B cell (primary cell): Measurements from ENCODE around the gene NUCKS1. TPM values are rescaled to one million over a fixed set of nuclear protein-coding genes. Genes with fewer than 3 reads are reported as not detected.

ENCODE experiments used
- ATAC-seq: fragments of 200-7000 bp; cut with Tn5 transposase; one replicate; pipeline ENCODE4 v1.10.0; 2021; ENCODE audit warnings: low read depth, mild to moderate bottlenecking, moderate number of reproducible peaks, moderate library complexity
- CTCF ChIA-PET: fragments of 350-600 bp; sonication (Branson Sonifier 250); formaldehyde crosslinking; loops from one replicate; lab custom pipeline; 2021; ENCODE audit warnings: antibody characterized with exemption, inconsistent platforms; lab: Charles Lee
- POLR2A ChIA-PET: fragments of 350-600 bp; sonication (Branson Sonifier 250); formaldehyde crosslinking; loops from one replicate; lab custom pipeline; 2021; ENCODE audit warnings: antibody characterized with exemption; lab: Charles Lee
- DNase-seq: peaks from one replicate; pipeline ENCODE4 v3.0.0; 2013
- H2AFZ ChIP-seq: 2 replicates; pipeline ENCODE4 v1.6.1; 2012; ENCODE audit warnings: mild to moderate bottlenecking, low read depth, low read length; ENCODE audit not compliant: insufficient read depth, poor library complexity, severe bottlenecking
- H3K27ac ChIP-seq, 2 donors: 1 replicate in 1 of 2; 2 replicates in 1 of 2; pipeline ENCODE4 v1.5.1; 2012 to 2013; ENCODE audit warnings: low read length in 2 of 2, mild to moderate bottlenecking in 2 of 2, moderate library complexity in 1 of 2
- H3K27me3 ChIP-seq, 4 experiments: fragments of 200-600 bp in 1 of 4; sonication (generic) in 1 of 4; replicated peaks in 1 of 4; 1 replicate in 2 of 4; 2 replicates in 2 of 4; pipeline versions ENCODE4 v1.6.1 to v1.7.0; 2013 to 2016; ENCODE audit warnings: low read length in 3 of 4, mild to moderate bottlenecking in 2 of 4, mixed read lengths in 1 of 4, moderate library complexity in 1 of 4; ENCODE audit not compliant: insufficient read depth in 4 of 4, control insufficient read depth in 3 of 4; ENCODE audit errors: control extremely low read depth in 1 of 4
- H3K36me3 ChIP-seq, 2 experiments: replicated peaks in 1 of 2; 1 replicate in 1 of 2; 2 replicates in 1 of 2; pipeline versions ENCODE4 v1.6.1 to v1.7.1; 2013; ENCODE audit warnings: low read length in 1 of 2; ENCODE audit not compliant: insufficient read depth in 2 of 2, control insufficient read depth in 1 of 2; ENCODE audit errors: control extremely low read depth in 1 of 2, extremely low read depth in 1 of 2
- H3K4me1 ChIP-seq, 2 donors: fragments of 200-600 bp in 1 of 2; sonication (generic) in 1 of 2; 1 replicate in 1 of 2; 2 replicates in 1 of 2; pipeline versions ENCODE4 v1.5.1 to v1.6.1; 2013 to 2017; ENCODE audit warnings: low read length in 2 of 2; ENCODE audit not compliant: control insufficient read depth in 2 of 2, insufficient read depth in 2 of 2
- H3K4me2 ChIP-seq: replicated peaks from 2 replicates; pipeline ENCODE3; 2012; ENCODE audit warnings: mild to moderate bottlenecking, low read depth, low read length; ENCODE audit not compliant: poor library complexity, severe bottlenecking
- H3K4me3 ChIP-seq, 5 experiments: fragments of 200-600 bp in 1 of 5; sonication (generic) in 1 of 5; 1 replicate in 3 of 5; 2 replicates in 2 of 5; pipeline versions ENCODE4 v1.5.1 to v1.7.0; 2011 to 2016; ENCODE audit warnings: low read length in 4 of 5, mild to moderate bottlenecking in 4 of 5, low read depth in 2 of 5, control low read depth in 1 of 5, moderate library complexity in 1 of 5; ENCODE audit not compliant: insufficient read depth in 1 of 5; ENCODE audit errors: control extremely low read depth in 1 of 5, extremely low read depth in 1 of 5
- H3K79me2 ChIP-seq: fragments of 200-600 bp; sonication (generic); one replicate; pipeline ENCODE4 v1.6.0; 2016; ENCODE audit warnings: low read length; ENCODE audit not compliant: control insufficient read depth, insufficient read depth
- H3K9ac ChIP-seq: fragments of 200-600 bp; sonication (generic); 2 replicates; pipeline ENCODE4 v1.6.1; 2017; ENCODE audit warnings: mild to moderate bottlenecking, low read length, moderate library complexity
- H3K9me3 ChIP-seq, 3 donors: one replicate each; pipeline versions ENCODE4 v1.6.1 to v1.7.1; 2013; ENCODE audit warnings: low read length in 2 of 3; ENCODE audit not compliant: control insufficient read depth in 2 of 3, insufficient read depth in 1 of 3; ENCODE audit errors: control extremely low read depth in 1 of 3
- H4K20me1 ChIP-seq: 2 replicates; pipeline ENCODE4 v1.6.0; 2012; ENCODE audit warnings: mild to moderate bottlenecking, low read length; ENCODE audit not compliant: insufficient read depth, control insufficient read depth, poor library complexity, severe bottlenecking
- H3K27ac Mint-ChIP-seq: one replicate; pipeline ENCODE4 v1.8.0; 2021; ENCODE audit warnings: mixed read lengths
- H3K27me3 Mint-ChIP-seq: one replicate; pipeline ENCODE4 v1.8.0; 2021; ENCODE audit warnings: mixed read lengths
- H3K4me1 Mint-ChIP-seq: one replicate; pipeline ENCODE4 v1.8.0; 2021; ENCODE audit warnings: mixed read lengths
- H3K4me3 Mint-ChIP-seq: one replicate; pipeline ENCODE4 v1.8.0; 2021; ENCODE audit warnings: mixed read lengths
- H3K9me3 Mint-ChIP-seq: one replicate; pipeline ENCODE4 v1.8.0; 2022; ENCODE audit warnings: mixed read lengths; ENCODE audit not compliant: insufficient read depth
- CTCF ChIP-seq: fragments of 200-600 bp; IDR thresholded peaks from one replicate; pipeline ENCODE4 v1.8.0; 2022; ENCODE audit warnings: antibody characterized with exemption, mild to moderate bottlenecking
- EZH2 ChIP-seq: IDR thresholded peaks from 2 replicates; pipeline ENCODE4 v1.6.1; 2012; ENCODE audit warnings: borderline replicate concordance, low read depth, mild to moderate bottlenecking, moderate library complexity, low read length; ENCODE audit not compliant: insufficient read depth, poor library complexity, severe bottlenecking
- WGBS: methylation state at CpG from one replicate; pipeline ENCODE4 v1.1.5; 2013; ENCODE audit warnings: missing lambda C conversion rate; ENCODE audit not compliant: insufficient coverage; 5-methylcytosine and 5-hydroxymethylcytosine counted together
- intact Hi-C: fragments of 100-400 bp; cut with micrococcal nuclease; formaldehyde crosslinking; loops from one replicate; pipeline ENCODE4 v1.10.0; 2022
- polyA plus RNA-seq: library from polyadenylated mRNA; depleted of rRNA; stranded (reverse); fragments of >200 nt; gene quantifications from 2 replicates; pipeline ENCODE4 v1.2.3, GENCODE V29; 2012
- total RNA-seq, 2 donors: library from RNA; stranded (reverse); fragments of 120-200 nt in 1 of 2; gene quantifications; 1 replicate in 1 of 2; 2 replicates in 1 of 2; pipeline versions ENCODE4 v1.2.3 to v1.2.4, GENCODE V29; 2013 to 2022

Gene NUCKS1
- total and polyA plus RNA-seq, 2 donors (not counting 1 experiment from before 2014, with no cell fraction given), result 6.5 to 90.1 TPM

GRCh38 chr1:205687242-205687641 lies 62.7 kb downstream of the NUCKS1 start:
- Histone ChIP-seq H3K4me3 (no peak overlapping the region), H4K20me1 (no peaks in the 10 kb centered on the region), H3K27ac (no peak overlapping the region), H3K9me3 (no peaks in the 10 kb centered on the region), H2AFZ (no peak overlapping the region), H3K9ac (no peak overlapping the region), H3K36me3 (no peaks in the 10 kb centered on the region), H3K27me3 (no peaks in the 10 kb centered on the region), H3K79me2 (no peaks in the 10 kb centered on the region), H3K4me1 (no peaks in the 10 kb centered on the region), H3K4me2 (no peak overlapping the region)
- TF ChIP-seq CTCF (no peak), EZH2 (no peak)
- ChIA-PET CTCF (interaction anchor here (1.1 to 1.9 kb wide), 3 partner anchors 23 to 30 kb away, joined by 3 to 8 read pairs (median 3); no protein-coding TSS in a partner anchor), POLR2A (no interaction called here)
- WGBS, result 90% methylated on average over 2 of the region's 2 CpGs
- H3K4me3 Mint-ChIP-seq, result no peak overlapping the region
- ATAC-seq, result no peak
- H3K27me3 Mint-ChIP-seq, result peaks cover 4% of the 10 kb centered on the region
- no peak for DNase-seq
- no peaks in the 10 kb centered on the region for H3K4me1 Mint-ChIP-seq
- intact Hi-C loops, result no loop called here
- no peaks in the 10 kb centered on the region for H3K9me3 Mint-ChIP-seq
- H3K27ac Mint-ChIP-seq, result no peak overlapping the region

GRCh38 chr1:205681364-205681763 lies 68.6 kb downstream of the NUCKS1 start:
- H3K4me1 Mint-ChIP-seq, result peaks cover 28% of the 10 kb centered on the region
- H3K27me3 Mint-ChIP-seq, result no peaks in the 10 kb centered on the region
- H3K4me3 Mint-ChIP-seq, result peak overlapping the region; percentile 89
- Histone ChIP-seq H3K9me3 (no peaks in the 10 kb centered on the region), H3K79me2 (peaks cover 33% of the 10 kb centered on the region), H3K27ac (no peak overlapping the region), H3K9ac (no peak overlapping the region), H3K4me1 (peaks cover 29 to 31% of the 10 kb centered on the region in 2 donors), H3K4me2 (no peak overlapping the region), H3K27me3 (no peaks in the 10 kb centered on the region), H4K20me1 (peaks cover 8% of the 10 kb centered on the region), H2AFZ (no peak overlapping the region), H3K36me3 (peaks cover 0 to under 1% of the 10 kb centered on the region in 2 experiments), H3K4me3 (no peak overlapping the region)
- intact Hi-C loops, result loop anchor here (2.0 kb wide), 1 partner anchor 17 kb away; no protein-coding TSS in a partner anchor
- H3K27ac Mint-ChIP-seq, result peak overlapping the region; percentile 22
- no peak for ATAC-seq
- WGBS, result 100% methylated on average over 1 of the region's 3 CpGs
- no peak for DNase-seq
- ChIA-PET POLR2A (interaction anchor here (1.2 kb wide), 1 partner anchor 20 kb away, joined by 3 read pairs; no protein-coding TSS in a partner anchor), CTCF (interaction anchor here (1.8 to 9.1 kb wide), 3 partner anchors 22 to 90 kb away, joined by 5 to 76 read pairs (median 70); no protein-coding TSS in a partner anchor)
- TF ChIP-seq EZH2 (no peak), CTCF (no peak)
- H3K9me3 Mint-ChIP-seq, result no peaks in the 10 kb centered on the region
